CD4-positive, alpha-beta T cell treated with Interferon alpha-2 for 1 hour (primary cell): ENCODE measurements around the gene S100A16.
"Not testable (repeated sequence)": the region's sequence is repeated elsewhere in the genome, so short reads cannot be mapped to it uniquely, and the experiment has no call there.

Experiments used
- DNase-seq, 2 donors: peaks; one replicate each; pipeline ENCODE4 v3.0.0-alpha.2; 2020 to 2022

S100A16 gene

GRCh38 chr1:153583514-153583913 is 29.4 kb downstream of the S100A16 start:
- not testable (repeated sequence) for DNase-seq

DNA sequence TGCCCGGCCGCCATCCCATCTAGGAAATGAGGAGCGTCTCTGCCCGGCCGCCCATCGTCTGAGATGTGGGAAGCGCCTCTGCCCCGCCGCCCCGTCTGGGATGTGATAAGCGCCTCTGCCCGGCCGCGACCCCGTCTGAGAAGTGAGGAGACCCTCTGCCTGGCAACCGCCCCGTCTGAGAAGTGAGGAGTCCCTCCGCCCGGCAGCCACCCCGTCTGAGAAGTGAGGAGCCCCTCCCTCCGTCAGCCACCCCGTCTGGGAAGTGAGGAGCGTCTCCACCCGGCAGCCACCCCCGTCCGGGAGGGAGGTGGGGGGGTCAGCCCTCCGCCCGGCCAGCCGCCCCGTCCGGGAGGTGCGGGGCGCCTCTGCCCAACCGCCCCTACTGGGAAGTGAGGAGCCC is 30.1 kb downstream of the S100A16 start:
- not testable (repeated sequence) for DNase-seq

GRCh38 chr1:153578936-153579335 is 34.0 kb downstream of the S100A16 start:
- DNase-seq = no peak

DNA sequence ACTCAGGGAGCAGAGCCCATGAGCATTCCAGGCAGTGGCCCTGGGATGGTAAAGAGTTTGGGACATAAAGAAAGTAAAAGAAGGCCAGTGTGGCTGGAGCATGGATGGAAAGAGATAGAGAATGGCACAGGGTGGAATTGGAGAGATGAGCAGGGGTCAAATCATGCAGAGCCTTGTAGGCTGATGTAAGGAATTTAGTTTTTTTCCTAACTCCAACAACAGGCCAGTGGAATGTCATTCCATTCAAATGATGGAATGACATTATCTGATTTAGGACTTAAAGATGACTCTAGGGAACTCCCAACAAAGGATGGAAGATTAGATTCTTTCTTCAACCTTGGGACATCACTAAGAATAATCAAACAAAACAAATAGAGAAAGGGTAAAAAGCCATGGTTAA is 34.4 kb downstream of the S100A16 start:
- no peak for DNase-seq

- DNase-seq = no peak
Measured at GRCh38 chr1:153577624-153578051, 35.3 kb downstream of the S100A16 start.

DNA sequence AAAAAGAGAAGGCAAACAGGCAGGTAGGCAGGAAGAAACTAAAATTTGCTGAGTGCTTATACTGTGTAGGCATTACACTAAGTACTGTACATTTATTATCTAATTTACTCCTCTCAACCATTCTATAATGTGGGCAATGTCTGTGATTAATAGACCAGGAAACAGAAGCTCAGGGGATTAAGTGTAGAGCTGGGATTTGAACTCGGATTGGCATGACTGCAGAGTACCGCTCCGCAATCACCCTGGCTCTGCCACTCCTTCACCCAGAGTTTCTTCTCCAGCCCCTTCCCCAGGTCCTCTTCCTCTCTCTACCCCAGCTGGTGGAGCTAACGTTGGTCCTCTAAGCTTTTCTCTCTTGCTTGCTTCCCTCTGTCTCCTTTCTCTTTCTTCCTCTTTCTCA is 35.8 kb downstream of the S100A16 start:
- DNase-seq = no peak

DNA sequence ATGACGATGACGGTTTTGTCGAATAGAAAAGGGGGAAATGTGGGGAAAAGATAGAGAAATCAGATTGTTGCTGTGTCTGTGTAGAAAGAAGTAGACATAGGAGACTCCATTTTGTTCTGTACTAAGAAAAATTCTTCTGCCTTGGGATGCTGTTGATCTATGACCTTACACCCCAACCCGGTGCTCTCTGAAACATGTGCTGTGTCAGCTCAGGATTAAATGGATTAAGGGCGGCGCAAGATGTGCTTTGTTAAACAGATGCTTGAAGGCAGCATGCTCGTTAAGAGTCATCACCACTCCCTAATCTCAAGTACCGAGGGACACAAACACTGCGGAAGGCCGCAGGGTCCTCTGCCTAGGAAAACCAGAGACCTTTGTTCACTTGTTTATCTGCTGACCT is 37.4 kb downstream of the S100A16 start:
- not testable (repeated sequence) for DNase-seq

DNA sequence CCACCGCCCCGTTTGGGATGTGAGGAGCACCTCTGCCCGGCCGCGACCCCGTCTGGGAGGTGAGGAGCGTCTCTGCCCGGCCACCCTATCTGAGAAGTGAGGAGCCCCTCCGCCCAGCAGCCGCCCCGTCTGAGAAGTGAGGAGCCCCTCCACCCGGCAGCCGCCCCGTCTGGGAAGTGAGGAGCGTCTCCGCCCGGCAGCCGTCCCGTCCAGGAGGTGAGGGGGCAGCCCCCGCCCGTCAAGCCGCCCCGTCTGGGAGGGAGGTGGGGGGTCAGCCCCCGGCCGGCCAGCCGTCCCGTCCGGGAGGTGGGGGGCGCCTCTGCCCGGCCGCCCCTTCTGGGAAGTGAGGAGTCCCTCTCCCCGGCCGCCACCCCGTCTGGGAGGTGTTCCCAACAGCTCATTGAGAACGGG is 37.9 kb downstream of the S100A16 start:
- not testable (repeated sequence) for DNase-seq

DNA sequence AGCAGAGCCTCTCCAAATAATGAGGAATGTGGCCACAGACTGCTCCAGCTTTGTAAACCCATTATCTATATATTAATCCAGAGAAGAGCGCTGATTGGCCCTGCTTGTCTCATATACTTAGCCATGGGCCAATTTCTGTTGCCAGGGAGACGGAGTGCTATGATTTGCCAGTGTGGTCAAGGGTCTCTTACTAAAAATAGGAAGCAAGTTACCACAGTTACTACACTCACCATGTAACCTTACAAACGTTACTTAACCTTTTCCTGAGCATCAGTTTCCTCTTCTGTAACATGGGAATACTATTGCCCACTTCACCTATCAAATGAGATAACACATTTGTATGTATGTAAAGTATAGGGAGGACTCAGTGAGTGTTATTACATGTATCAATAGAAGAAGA is 39.6 kb downstream of the S100A16 start:
- DNase-seq = no peak

DNA sequence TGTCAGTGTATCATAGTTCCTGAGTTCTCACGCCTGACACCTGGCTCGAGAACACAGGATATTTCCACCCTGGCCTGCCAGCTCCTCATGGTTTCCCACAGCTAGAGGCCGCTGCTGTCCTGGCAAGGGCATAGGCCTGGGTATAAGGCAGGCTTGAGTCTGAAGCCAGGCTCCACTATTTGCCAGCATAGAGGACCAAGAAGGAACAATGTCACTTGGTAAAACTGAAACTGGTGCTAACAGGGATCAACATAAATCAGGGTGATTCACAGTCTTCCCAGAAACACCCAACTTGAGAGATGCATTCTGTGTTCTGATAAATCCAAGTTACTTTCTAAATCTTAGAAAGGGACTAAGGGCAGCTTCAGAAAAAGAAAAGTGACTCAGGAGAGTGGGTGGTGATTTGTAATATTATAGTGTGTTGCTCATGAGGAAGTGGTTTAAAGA is 40.3 kb downstream of the S100A16 start:
- DNase-seq = peak; percentile 62 to 65

GRCh38 chr1:153571706-153572105 is 41.2 kb downstream of the S100A16 start:
- DNase-seq = no peak

DNA sequence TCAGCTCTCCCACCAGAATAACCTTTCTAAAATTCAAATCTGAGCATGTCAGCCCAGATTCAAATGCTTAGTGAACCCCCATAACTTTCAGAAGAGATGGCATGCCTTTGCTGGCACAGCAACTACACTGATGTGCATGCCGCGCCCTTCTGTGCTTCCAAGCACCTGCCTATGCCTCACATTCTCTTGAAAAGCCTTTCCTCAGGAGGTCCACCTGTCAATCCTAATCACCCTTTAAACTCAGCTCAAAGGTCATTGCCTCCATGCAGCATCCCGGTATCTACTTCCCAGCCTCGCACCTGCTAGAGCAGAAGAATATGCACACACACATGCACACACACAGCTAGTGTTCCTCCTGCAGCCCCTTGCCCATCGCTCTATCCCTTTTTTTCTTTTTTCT is 42.1 kb downstream of the S100A16 start:
- DNase-seq = no peak

- DNase-seq = no peak
Measured at GRCh38 chr1:153569465-153569864, 43.5 kb downstream of the S100A16 start.

DNA sequence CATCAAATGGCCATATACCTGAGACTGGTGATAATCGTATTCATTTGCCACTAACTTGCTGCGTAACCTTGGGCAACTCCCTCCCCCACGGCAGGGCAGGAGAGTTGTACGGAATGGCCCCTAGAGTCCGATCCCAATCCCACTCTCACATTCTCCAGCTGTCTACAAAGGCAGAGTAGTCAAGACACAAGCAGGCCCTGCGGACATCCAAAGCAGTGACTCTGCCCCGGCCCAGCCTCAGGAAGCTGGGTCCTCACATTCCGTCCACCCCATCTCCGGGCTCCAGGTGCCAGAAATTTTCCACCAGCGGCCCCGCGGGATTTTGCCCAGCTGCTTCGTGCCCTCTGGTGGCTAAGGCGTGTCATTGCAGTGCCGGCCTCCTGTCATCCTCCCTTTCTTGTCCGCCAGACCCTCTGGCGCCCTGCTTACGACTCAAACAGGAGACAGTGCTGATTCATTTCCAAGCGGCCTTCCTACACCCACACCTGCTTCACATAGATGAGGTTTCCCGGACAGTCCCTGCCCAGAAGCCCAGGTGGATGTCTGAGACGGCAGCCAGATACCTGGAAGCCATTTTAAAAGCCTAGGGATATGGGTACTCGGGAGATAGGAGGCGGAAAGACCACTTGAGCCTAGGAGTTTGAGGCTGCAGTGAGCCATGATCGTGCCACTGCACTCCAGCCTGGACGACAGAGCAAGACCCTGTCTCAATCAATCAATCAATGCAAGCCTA is 44.4 kb downstream of the S100A16 start:
- DNase-seq = peak; percentile 76 to 84

GRCh38 chr1:153567621-153568366 is 45.1 kb downstream of the S100A16 start:
- no peak for DNase-seq

- peak; percentile 78 to 86 for DNase-seq
Measured at GRCh38 chr1:153566414-153567371, 46.2 kb downstream of the S100A16 start.

- peak; percentile 23 to 54 for DNase-seq
Measured at GRCh38 chr1:153565529-153566374, 47.2 kb downstream of the S100A16 start, which contains the start of gene S100A2. TSS of gene S100A2 (minus strand) at chr1:153565844. CDS start at chr1:153563877, 1,967 bp downstream.

DNA sequence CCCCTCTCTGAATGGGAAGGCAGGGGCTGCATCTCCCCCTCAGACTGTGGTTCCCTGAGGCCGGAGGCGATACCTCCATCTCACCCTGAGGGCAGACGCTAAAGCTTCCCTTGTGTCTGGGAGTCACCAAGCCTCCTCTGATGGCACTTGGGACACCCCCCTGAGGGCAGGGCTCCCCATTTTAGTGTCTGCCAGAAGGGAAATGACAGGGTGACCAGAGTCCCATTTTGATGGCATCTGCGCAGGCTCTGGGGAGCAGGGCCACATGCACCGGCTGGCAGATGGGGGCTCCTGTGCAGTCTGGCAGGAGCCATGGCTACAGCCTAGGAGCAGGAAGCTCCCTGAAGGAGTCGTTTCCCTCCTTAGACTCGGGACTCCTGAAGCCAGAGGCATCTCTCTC is 48.9 kb downstream of the S100A16 start:
- DNase-seq = no peak

GRCh38 chr1:153563483-153563901 is 49.4 kb downstream of the S100A16 start:
- DNase-seq = no peak

- not testable (repeated sequence) for DNase-seq
Measured at GRCh38 chr1:153562021-153562420, 50.9 kb downstream of the S100A16 start.

DNA sequence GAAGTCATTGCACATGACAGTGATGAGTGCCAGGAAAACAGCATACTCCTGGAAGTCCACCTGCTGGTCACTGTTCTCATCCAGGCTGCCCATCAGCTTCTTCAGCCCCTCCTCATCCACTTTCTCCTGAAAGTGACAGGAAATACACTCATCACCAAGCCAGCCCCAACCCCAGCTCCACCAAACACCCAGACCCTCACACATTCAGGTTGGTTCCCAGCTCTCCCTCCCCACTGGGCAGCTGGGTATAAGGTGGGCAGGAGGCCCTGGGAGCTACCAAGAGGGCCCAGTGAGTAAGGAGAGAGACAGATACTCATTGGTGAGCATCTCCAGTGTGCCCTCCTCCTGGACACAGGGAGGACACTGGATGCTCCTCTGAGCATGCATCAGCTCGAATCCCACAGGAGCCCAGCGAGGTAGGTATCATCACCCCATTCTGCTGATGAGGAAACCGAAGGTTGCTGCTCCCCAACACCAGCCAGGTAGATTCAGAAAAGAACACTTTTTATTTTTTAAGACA is 51.4 kb downstream of the S100A16 start:
- DNase-seq = no peak
